SH-SY5Y (cell line): ENCODE results near the gene OSBPL7.

Experiments
- GATA2 ChIP-seq: IDR thresholded peaks from 2 replicates; pipeline ENCODE4 v1.6.1; 2011; ENCODE audit warnings: mild to moderate bottlenecking, low read depth, low read length
- GATA3 ChIP-seq: IDR thresholded peaks from 2 replicates; pipeline ENCODE4 v1.6.1; 2011; ENCODE audit warnings: low read depth, mild to moderate bottlenecking, low read length, moderate library complexity

The OSBPL7 gene

GRCh38 chr17:47821424-47822391 lies at the start of gene OSBPL7:
TSS of gene OSBPL7 (minus strand) at chr17:47821794. CDS start at chr17:47820278, 1,516 bp downstream.
- TF ChIP-seq GATA2 = peak; percentile 58
- no peak for TF ChIP-seq GATA3

- TF ChIP-seq GATA3 = no peak
- TF ChIP-seq GATA2 = no peak
Observed at GRCh38 chr17:47871048-47871447, 49.5 kb upstream of the OSBPL7 start.

GRCh38 chr17:47870056-47870455 lies 48.5 kb upstream of the OSBPL7 start:
- no peak for TF ChIP-seq GATA3
- TF ChIP-seq GATA2 = no peak

GRCh38 chr17:47869114-47869513 lies 47.5 kb upstream of the OSBPL7 start:
- TF ChIP-seq GATA3 = no peak
- TF ChIP-seq GATA2 = no peak

GRCh38 chr17:47867813-47868533 lies 46.4 kb upstream of the OSBPL7 start:
- TF ChIP-seq GATA2 = no peak
- TF ChIP-seq GATA3 = no peak

GRCh38 chr17:47866941-47867340 lies 45.3 kb upstream of the OSBPL7 start:
- TF ChIP-seq GATA2 = no peak
- TF ChIP-seq GATA3 = no peak

GRCh38 chr17:47864791-47865216 lies 43.2 kb upstream of the OSBPL7 start:
- no peak for TF ChIP-seq GATA3
- TF ChIP-seq GATA2 = no peak

GRCh38 chr17:47862621-47863440 lies 41.2 kb upstream of the OSBPL7 start:
- TF ChIP-seq GATA3 (no peak), GATA2 (no peak)

- TF ChIP-seq GATA2 (no peak), GATA3 (no peak)
Observed at GRCh38 chr17:47860386-47860785, 38.8 kb upstream of the OSBPL7 start.

GRCh38 chr17:47857551-47858455 lies 36.2 kb upstream of the OSBPL7 start:
- no peak for TF ChIP-seq GATA3
- TF ChIP-seq GATA2 = no peak

GRCh38 chr17:47856830-47857229 lies 35.2 kb upstream of the OSBPL7 start:
- no peak for TF ChIP-seq GATA2
- TF ChIP-seq GATA3 = no peak

GRCh38 chr17:47855737-47856136 lies 34.1 kb upstream of the OSBPL7 start:
- no peak for TF ChIP-seq GATA2
- TF ChIP-seq GATA3 = no peak

- TF ChIP-seq GATA3 (no peak), GATA2 (no peak)
Observed at GRCh38 chr17:47853616-47854015, 32.0 kb upstream of the OSBPL7 start.
